Mesenteric fat pad (tissue), 1 donor: ENCODE measurements around the gene TMEM163. TPM values are rescaled to one million over a fixed set of nuclear protein-coding genes. Genes with fewer than 3 reads are reported as not detected.

Source experiments
- DNase-seq: peaks from one replicate; pipeline ENCODE4 v3.0.0-alpha.2; 2020; ENCODE audit warnings: low spot score
- total RNA-seq: library from RNA; stranded (reverse); fragmentation: NEBNext Ultra II Directional; extraction: Animal tissue kit (Norgen Biotek cat#: 25700); gene quantifications from one replicate; pipeline ENCODE4 v1.2.1, GENCODE V29; 2021
- donor health status: DM: yes; HTN: yes; CAD: no.

Gene TMEM163
- total RNA-seq, 1 donor from 2014 or later: 1.9 TPM

DNA sequence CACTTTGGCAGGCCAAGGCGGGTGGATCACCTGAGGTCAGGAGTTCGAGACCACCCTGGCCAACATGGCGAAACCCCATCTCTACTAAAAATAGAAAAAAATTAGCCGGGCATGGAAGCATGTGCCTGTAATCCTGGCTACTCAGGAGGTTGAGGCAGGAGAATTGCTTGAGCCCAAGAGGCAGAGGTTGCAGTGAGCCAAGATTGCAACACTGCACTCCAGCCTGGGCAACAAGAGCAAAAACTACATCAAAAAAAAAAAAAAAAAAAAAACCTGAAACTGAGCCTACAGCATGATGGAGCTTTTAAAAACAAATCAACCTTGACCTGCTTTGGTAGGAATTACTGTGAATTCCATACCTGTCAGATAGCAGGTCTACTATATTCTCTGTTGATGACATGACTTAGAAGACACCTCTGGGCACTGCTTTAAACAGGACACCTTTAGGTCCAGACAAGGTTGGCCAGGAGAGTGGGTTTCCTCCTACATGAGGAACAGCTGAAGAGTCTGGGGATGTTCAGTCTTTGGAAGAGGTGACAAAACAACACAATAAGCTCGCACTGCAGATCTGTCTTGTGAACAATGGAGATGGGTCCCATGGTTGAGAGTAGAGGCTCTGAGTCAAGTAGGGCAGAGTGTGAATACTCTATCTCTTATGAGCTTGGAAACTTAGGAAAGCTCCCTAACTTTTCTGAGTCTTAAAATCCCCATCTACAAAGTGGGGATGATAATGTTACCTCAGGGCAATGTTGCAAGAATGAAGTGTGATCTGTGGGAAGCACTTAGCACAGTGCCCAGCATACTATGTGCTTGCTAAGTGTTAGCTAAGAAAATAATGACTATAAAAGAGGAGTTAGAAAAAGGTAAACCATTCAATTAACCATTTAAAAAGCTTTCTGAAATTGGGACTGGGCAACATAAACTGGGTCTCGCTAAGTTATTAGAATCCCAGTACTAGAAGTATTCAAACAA, 25.2 kb downstream of the TMEM163 start:
- DNase-seq: no peak

DNA sequence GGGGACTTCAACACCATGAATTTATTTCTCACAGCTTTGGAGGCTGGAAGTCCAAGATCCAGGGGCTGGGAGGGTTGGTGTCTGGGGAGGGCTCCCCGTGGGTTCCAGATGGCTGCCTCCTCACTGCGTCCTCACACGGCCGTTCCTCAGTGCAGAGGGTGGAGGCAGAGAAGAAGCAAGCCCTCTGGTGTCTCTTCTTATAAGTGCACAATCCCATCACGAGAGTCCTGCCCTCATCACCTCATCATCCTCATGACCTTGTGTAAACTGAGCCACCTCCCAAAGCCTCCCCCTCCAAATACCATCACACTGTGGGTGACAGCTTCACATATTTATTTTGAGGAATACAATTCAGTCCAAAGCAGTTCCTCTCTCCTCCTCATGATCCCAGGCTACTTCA, 26.3 kb downstream of the TMEM163 start:
- no peak for DNase-seq

DNA sequence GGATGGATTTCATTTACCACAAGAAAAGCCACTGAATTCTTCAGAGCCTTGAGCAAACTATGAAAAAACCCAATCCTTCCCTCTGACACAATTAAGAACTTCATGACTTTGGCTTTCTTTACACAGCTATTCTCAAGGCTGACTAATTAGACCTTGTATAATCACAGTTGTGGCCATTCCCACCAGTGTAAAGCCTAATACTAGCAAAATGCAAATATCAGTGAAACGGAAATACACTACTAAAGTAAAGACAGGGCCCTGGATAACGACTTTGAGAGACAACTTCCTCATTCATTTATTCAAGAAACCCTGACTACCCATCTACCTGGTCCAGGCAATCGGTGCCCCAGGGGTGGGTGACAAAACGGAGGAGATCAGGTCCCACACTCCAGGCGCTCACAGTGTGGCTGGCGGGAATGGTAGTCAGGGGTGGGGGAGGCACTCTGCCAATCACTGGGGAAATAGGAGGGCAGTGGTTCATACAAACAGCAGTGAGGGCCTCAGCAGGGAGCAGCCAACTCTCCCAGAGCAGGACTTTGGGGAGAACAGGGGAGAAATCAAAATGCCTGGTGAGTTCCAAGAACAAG, 28.1 kb downstream of the TMEM163 start:
- no peak for DNase-seq

DNA sequence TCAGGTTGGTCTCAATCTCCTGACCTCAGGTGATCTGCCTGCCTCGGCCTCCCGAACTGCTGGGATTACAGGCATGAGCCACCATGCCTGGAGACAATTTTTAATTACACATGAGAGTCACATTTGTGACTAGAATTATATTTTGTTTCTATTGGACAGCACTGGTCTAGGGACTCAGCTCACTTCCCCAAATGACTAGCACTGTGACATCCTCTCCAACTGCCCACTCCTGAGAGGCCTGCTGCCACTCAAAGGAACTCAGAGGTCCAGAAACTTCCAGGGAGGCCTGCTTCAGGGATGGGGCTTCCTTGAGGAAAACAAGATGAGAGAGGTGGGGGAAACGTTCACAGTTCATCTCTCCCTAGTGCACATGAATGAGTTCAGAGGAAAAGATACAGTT, 29.5 kb downstream of the TMEM163 start:
- DNase-seq: no peak

DNA sequence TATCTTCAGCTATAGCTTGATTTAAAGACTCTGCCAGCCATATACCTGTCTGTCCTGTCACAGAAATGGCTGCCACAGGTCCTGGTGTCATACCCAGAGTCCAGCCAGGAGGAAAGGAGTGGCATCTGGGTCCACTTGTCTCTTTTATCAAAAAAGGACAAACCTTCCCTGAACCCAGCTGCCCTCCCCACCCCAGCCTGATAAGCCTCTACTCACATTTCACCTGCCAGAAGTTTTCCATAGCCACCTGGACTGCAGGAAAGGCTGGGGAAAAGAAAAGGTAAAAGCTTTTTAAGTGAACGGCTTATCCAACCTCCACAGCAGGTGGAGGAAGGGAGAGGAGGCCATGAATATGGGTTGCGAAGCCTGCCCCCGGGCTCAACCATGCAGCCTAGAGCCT, 32.8 kb downstream of the TMEM163 start:
- no peak for DNase-seq

DNA sequence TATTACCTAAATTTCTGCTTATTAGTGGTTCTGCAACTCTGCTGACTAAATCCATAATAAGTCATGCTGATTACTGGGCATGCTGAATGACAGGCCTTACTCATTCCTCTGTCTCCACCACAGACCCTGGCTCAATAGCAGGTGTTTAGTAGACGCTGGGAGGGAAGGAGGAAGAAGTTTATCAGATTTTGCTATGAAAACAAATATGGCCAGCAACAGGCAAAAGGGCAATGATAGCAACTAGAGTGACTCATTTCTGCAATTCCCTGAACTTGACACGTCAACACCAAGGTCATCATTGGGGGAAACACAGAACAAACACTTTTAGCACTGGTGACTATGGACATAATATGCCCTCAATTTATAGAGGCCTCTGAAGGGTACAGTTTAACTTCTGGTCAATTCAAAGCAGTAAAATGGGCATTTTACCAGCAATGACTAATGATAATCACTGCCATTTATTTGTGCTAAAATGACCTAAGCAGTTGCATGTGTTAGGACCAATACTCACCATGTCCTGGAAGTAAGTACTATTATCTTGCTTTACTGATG, 35.2 kb downstream of the TMEM163 start:
- DNase-seq: no peak

DNA sequence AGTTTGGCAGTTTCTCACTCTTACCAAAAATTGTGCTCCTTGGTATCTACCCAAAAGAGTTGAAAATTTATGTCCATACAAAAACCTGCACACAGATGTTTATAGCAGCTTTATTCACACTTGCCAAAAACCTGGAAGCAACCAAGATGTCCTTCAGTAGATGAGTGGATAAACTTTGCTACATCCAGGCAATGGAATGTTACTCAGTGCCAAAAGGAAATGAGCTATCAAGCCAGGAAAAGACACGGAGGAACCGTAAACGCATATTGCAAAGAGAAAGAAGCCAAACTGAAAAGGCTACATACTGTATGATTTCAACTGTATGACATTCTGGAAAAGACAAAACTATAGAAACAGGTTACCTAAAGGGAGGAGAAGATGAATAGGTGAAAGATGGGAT, 36.1 kb downstream of the TMEM163 start:
- no peak for DNase-seq

DNA sequence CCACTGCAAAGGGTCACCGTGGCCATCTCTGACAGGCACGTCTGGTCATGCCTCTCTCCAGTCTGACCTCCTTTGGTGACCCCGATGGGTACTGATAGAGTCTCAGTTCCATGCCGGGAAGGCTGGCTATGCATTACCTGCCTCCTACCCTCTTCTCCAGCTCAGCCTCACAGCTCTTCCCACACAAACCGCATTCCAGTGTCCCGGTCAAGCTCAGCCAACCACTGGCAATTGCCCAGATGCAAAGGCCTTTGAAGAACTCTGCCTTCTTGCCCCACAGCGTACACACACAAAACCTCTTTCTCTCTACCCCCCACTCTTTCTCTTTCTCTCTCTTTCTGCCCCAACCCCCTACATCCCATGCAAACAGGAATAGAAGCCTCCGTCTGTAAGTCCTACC, 37.6 kb downstream of the TMEM163 start:
- DNase-seq: no peak

DNA sequence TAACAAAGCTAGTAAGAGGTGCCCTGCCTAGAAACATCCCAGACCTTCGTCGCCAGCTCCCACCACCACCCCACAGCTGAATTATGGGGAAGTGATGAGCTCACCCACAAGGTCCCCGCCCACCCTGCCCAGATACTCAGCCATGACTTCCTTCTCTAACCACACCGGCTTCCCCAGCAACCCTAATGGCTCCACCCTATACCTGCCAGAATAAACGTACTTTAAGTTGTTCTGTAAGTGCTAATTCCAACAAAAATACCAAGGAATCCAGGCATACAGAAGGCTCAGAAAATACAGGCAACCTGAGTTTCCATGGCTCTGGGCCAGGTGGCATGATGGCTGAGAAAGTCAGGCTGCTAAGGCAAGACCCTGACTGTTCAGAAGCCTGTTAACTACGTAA, 39.1 kb downstream of the TMEM163 start:
- no peak for DNase-seq

DNA sequence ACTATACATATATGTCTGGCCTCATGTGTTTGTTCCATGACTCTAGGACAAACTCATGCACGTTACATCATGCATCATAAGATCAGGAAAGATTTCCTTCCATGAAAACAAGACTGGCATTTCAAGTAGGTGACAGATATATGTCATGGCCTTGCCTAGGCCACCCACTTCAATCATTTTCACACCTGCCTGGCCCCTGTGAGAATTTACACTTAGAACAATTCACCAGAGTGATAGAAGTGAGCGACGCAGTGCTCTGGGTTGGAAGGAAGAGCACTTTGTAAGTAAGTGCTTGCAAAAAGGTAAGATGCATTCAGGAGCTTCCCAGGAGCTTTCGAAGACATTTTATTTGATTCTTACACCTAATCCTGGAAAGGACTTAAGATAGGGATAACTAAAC, 39.5 kb downstream of the TMEM163 start:
- no peak for DNase-seq

DNA sequence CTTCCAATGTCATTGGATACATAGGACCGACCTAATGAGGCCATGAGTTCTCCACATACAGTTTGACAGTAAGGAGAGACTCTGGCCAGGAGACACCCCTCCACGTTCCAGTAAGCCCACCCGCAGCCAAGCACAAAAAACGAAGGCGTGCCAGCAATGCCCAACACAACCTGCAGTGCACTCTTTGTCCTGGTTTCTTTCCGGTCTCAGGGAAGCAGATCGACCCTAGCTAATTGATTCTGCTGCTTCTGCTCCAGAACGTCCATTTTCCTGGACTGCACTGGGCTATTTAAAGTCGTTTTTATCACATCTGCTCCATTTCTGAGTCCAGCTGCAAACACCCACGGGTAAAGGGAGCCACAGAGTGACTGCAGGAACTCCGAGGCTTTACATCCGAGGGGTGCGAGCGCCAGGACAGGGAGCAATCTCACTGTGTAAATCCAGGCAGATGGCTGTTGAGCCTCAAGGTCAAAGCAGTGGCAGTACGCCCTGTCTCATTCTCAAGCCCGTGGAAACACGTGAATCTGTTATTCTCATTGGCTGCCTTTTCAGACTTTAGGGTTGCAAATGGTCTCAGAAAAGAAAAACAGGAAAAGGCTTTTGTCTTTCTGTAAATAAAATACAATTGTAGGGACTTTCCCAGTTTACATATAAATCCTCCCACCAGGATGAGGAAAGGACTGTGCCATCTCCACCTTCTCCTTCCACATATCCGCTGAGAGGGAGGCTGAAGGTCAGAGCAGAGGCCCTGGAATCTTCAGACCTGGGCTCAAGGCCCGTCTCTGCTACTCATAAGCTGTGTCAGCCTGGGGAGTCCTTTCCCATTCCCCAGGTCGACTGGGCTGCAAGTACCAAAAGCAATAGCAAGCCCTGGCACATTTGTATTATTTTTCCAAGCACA, 40.7 kb downstream of the TMEM163 start:
- no peak for DNase-seq

DNA sequence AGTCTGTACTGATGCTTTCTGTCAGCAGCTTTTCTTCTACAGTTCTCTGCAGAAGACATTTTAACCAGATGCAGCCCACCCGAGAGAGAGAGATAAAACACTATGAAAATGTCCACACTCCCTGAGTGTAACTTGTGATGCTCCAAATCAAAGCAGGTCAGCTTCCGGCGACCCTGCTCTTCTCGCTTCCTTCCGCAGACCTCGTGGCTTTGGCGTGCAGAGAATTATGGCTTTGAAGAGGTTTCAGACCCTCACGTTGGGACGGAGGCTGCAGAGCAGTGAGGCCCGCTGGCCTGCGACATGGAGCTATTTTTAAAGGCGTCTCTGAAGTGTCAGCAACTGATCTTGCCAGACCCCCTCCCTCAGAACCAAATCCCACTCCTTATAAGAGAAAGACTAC, 41.8 kb downstream of the TMEM163 start:
- DNase-seq: peak; percentile 77

DNA sequence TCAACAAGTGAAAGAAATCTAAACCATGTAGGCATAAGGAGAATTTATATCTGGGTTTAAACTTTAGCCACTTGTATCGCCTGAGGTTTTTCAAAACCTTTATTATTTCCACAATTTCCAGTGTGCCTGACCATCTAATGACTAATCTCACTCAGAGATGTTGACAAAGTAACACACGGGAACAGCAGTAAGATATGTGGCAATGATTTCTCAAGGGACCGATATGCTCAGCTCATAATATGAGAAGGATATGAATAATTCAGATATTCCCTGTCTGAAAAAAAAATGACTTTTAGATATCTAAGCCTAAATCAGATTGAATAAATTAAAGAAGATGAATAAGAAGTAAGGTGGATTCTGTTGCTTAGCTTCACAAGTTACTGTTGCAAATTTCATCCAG, 43.5 kb downstream of the TMEM163 start:
- DNase-seq: no peak

DNA sequence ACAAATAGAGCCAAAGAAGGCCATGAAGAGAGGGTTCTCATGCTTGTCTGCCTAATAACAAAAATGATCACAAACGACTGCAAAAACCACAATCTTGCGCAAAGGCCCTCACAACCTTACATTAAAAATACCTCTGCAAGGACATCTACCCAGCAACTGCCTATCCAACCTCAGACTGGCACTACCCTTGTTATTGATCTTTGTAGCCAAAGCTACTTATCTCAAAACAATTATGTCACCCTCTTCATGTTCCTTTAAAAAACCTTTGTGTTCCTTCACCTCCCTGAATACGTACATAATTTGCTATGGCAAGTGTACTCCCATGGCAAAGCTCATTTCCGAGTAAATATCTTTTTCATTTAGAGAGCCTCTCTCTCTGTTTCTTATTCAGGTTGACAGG, 44.1 kb downstream of the TMEM163 start:
- DNase-seq: no peak

DNA sequence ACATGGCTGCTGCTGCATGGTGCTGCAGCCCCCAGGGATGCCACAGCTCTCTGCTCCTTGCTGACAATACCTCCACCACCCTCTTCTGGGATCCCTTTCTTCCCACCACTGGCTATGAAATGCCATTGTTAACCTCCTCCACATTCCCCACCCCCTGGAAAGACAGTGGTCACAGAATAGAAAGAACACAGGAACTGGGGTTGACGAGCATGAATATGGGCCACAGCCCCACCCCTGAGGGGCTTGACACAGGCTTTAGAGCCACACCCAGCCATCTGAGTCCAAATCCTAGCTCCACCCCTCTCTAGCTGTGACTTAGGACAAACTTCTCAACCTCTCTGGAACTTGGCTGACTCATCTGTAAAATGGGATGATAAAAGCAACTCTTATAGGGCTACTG, 47.3 kb downstream of the TMEM163 start:
- no peak for DNase-seq

DNA sequence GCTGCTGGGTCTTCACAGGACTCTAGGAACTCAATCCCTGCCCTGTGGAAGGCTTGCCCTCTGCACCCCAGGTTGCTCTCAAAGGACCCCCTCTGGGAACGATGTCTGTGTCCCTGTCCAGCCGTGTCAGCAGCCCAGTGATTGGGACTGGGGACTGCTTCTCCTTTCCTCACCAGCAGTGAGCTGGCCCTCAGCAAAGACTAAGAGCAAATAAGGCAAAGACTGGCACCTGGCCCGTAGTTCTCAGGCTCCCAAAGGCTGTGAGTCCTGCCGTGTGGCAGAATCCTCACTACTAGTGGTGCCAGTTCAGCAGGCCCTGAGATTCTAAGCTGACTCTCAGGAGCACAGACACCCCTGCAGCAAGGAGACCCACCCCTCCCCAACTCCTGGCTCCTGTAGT, 47.8 kb downstream of the TMEM163 start:
- DNase-seq: peak; percentile 75

DNA sequence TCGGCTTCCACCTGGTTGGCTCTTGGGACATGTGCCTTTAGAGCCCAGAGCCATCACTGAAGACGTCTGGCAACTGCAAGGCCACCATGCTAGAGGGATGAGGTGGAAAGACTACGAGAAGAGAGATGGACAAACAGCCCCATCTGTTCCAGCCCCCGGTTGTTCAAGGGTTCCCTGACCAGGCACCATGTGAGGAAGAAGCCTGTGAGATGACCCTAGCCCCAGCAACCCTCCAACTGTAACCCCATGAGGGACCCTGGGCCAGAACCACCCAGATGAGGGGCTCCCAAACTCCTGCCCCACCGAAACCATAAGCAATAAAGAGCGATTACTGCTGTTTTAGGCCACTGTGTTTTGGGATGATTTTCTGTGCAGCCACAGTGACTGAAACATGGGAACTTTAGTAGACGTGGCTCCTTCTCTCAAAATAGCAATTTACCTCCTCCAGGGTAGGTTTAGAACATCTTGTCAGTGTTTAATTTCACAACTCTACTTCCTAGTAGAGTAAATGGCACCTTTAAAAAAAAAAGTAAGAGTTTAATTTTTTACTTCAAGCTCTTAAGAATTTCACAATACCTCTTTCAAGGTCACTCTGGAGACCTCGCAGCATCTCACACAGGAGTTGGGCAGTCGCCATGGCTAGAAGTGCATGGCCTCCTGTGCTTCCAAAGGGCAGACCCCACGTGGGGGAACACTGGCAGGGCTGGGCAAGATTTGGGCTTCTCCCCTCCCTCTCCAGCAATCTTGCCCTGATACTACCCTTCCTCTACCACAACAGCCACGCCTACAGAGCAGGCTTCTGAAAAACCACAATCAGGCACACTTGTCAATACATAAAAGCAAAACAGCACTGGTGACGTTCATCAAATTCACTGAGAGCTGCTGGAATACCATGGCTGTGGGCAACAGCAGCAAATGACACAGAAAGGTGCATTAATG, 48.8 kb downstream of the TMEM163 start:
- DNase-seq: peak; percentile 57

DNA sequence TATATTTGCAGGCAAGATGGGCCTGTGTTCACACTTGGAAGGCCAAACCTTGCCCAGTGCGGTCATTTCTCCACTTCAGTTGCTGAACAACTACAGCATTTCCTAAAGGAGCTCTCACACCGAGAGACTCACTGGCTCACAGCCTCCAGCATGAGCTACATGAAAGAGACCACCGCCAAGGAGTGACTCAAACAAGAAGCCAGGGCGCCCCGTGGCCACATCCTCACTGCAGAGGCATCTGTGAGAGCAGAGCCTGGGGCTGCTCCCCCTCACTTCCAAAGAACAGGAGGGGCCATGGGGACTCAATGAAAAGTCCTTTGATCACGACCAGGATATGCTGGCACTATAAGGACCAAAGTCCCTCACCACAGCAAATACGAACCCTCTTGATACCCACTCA, 50.0 kb downstream of the TMEM163 start:
- no peak for DNase-seq

DNA sequence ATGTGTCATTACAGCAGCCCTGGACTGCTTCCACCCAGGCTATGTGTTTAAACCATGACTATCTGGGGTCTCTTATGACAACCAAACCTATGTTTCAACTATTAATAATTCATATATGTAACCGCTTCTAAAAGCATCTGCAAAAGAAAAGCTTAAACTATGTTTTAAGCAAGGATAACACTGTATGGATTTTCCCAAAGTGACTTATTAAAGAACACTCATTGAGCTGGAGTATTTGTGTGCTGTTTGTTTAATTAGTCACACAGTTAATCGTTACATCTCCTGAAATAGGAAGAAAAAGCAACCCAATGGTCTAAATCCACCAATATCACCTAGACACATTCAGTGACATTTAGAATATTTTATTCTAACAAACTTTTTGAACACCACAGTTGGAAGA, 51.3 kb downstream of the TMEM163 start:
- no peak for DNase-seq

DNA sequence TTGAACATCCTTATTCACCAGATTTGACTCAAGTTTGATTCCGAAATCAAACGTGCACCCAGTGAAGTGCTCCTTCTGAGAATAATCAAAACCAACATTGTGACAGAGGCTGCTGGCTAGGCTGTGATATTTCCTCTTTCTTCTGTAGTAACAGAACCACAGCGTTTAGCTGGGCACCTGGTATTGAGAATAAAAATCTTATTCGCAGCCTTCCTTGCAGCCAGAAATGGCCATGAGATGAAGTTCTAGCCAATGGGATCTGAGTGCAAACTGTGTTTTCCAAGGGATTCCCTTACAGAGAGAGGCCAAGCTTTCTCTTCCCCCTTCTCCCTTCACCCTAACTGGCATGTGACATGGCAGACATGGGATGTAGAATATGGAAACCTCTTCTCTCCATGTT, 51.7 kb downstream of the TMEM163 start:
- DNase-seq: no peak
